B cell (primary cell): ENCODE data around the gene BBS2. TPM values are rescaled to one million over a fixed set of nuclear protein-coding genes. Genes with fewer than 3 reads are reported as not detected.
"Not testable (repeated sequence)": the region's sequence is repeated elsewhere in the genome, so short reads cannot be mapped to it uniquely, and the experiment has no call there.

Experiments
- ATAC-seq: fragments of 200-7000 bp; cut with Tn5 transposase; one replicate; pipeline ENCODE4 v1.10.0; 2021; ENCODE audit warnings: low read depth, mild to moderate bottlenecking, moderate number of reproducible peaks, moderate library complexity
- CTCF ChIA-PET: fragments of 350-600 bp; sonication (Branson Sonifier 250); formaldehyde crosslinking; loops from one replicate; lab custom pipeline; 2021; ENCODE audit warnings: antibody characterized with exemption, inconsistent platforms; lab: Charles Lee
- POLR2A ChIA-PET: fragments of 350-600 bp; sonication (Branson Sonifier 250); formaldehyde crosslinking; loops from one replicate; lab custom pipeline; 2021; ENCODE audit warnings: antibody characterized with exemption; lab: Charles Lee
- DNase-seq: peaks from one replicate; pipeline ENCODE4 v3.0.0; 2013
- H2AFZ ChIP-seq: 2 replicates; pipeline ENCODE4 v1.6.1; 2012; ENCODE audit warnings: mild to moderate bottlenecking, low read depth, low read length; ENCODE audit not compliant: insufficient read depth, poor library complexity, severe bottlenecking
- H3K27ac ChIP-seq, 2 donors: 1 replicate in 1 of 2; 2 replicates in 1 of 2; pipeline ENCODE4 v1.5.1; 2012 to 2013; ENCODE audit warnings: low read length in 2 of 2, mild to moderate bottlenecking in 2 of 2, moderate library complexity in 1 of 2
- H3K27me3 ChIP-seq, 4 experiments: fragments of 200-600 bp in 1 of 4; sonication (generic) in 1 of 4; replicated peaks in 1 of 4; 1 replicate in 2 of 4; 2 replicates in 2 of 4; pipeline versions ENCODE4 v1.6.1 to v1.7.0; 2013 to 2016; ENCODE audit warnings: low read length in 3 of 4, mild to moderate bottlenecking in 2 of 4, mixed read lengths in 1 of 4, moderate library complexity in 1 of 4; ENCODE audit not compliant: insufficient read depth in 4 of 4, control insufficient read depth in 3 of 4; ENCODE audit errors: control extremely low read depth in 1 of 4
- H3K36me3 ChIP-seq, 2 experiments: replicated peaks in 1 of 2; 1 replicate in 1 of 2; 2 replicates in 1 of 2; pipeline versions ENCODE4 v1.6.1 to v1.7.1; 2013; ENCODE audit warnings: low read length in 1 of 2; ENCODE audit not compliant: insufficient read depth in 2 of 2, control insufficient read depth in 1 of 2; ENCODE audit errors: control extremely low read depth in 1 of 2, extremely low read depth in 1 of 2
- H3K4me1 ChIP-seq, 2 donors: fragments of 200-600 bp in 1 of 2; sonication (generic) in 1 of 2; 1 replicate in 1 of 2; 2 replicates in 1 of 2; pipeline versions ENCODE4 v1.5.1 to v1.6.1; 2013 to 2017; ENCODE audit warnings: low read length in 2 of 2; ENCODE audit not compliant: control insufficient read depth in 2 of 2, insufficient read depth in 2 of 2
- H3K4me2 ChIP-seq: replicated peaks from 2 replicates; pipeline ENCODE3; 2012; ENCODE audit warnings: mild to moderate bottlenecking, low read depth, low read length; ENCODE audit not compliant: poor library complexity, severe bottlenecking
- H3K4me3 ChIP-seq, 5 experiments: fragments of 200-600 bp in 1 of 5; sonication (generic) in 1 of 5; 1 replicate in 3 of 5; 2 replicates in 2 of 5; pipeline versions ENCODE4 v1.5.1 to v1.7.0; 2011 to 2016; ENCODE audit warnings: low read length in 4 of 5, mild to moderate bottlenecking in 4 of 5, low read depth in 2 of 5, control low read depth in 1 of 5, moderate library complexity in 1 of 5; ENCODE audit not compliant: insufficient read depth in 1 of 5; ENCODE audit errors: control extremely low read depth in 1 of 5, extremely low read depth in 1 of 5
- H3K79me2 ChIP-seq: fragments of 200-600 bp; sonication (generic); one replicate; pipeline ENCODE4 v1.6.0; 2016; ENCODE audit warnings: low read length; ENCODE audit not compliant: control insufficient read depth, insufficient read depth
- H3K9ac ChIP-seq: fragments of 200-600 bp; sonication (generic); 2 replicates; pipeline ENCODE4 v1.6.1; 2017; ENCODE audit warnings: mild to moderate bottlenecking, low read length, moderate library complexity
- H3K9me3 ChIP-seq, 3 donors: one replicate each; pipeline versions ENCODE4 v1.6.1 to v1.7.1; 2013; ENCODE audit warnings: low read length in 2 of 3; ENCODE audit not compliant: control insufficient read depth in 2 of 3, insufficient read depth in 1 of 3; ENCODE audit errors: control extremely low read depth in 1 of 3
- H4K20me1 ChIP-seq: 2 replicates; pipeline ENCODE4 v1.6.0; 2012; ENCODE audit warnings: mild to moderate bottlenecking, low read length; ENCODE audit not compliant: insufficient read depth, control insufficient read depth, poor library complexity, severe bottlenecking
- H3K27ac Mint-ChIP-seq: one replicate; pipeline ENCODE4 v1.8.0; 2021; ENCODE audit warnings: mixed read lengths
- H3K27me3 Mint-ChIP-seq: one replicate; pipeline ENCODE4 v1.8.0; 2021; ENCODE audit warnings: mixed read lengths
- H3K4me1 Mint-ChIP-seq: one replicate; pipeline ENCODE4 v1.8.0; 2021; ENCODE audit warnings: mixed read lengths
- H3K4me3 Mint-ChIP-seq: one replicate; pipeline ENCODE4 v1.8.0; 2021; ENCODE audit warnings: mixed read lengths
- H3K9me3 Mint-ChIP-seq: one replicate; pipeline ENCODE4 v1.8.0; 2022; ENCODE audit warnings: mixed read lengths; ENCODE audit not compliant: insufficient read depth
- CTCF ChIP-seq: fragments of 200-600 bp; IDR thresholded peaks from one replicate; pipeline ENCODE4 v1.8.0; 2022; ENCODE audit warnings: antibody characterized with exemption, mild to moderate bottlenecking
- EZH2 ChIP-seq: IDR thresholded peaks from 2 replicates; pipeline ENCODE4 v1.6.1; 2012; ENCODE audit warnings: borderline replicate concordance, low read depth, mild to moderate bottlenecking, moderate library complexity, low read length; ENCODE audit not compliant: insufficient read depth, poor library complexity, severe bottlenecking
- WGBS: methylation state at CpG from one replicate; pipeline ENCODE4 v1.1.5; 2013; ENCODE audit warnings: missing lambda C conversion rate; ENCODE audit not compliant: insufficient coverage; 5-methylcytosine and 5-hydroxymethylcytosine counted together
- intact Hi-C: fragments of 100-400 bp; cut with micrococcal nuclease; formaldehyde crosslinking; loops from one replicate; pipeline ENCODE4 v1.10.0; 2022
- polyA plus RNA-seq: library from polyadenylated mRNA; depleted of rRNA; stranded (reverse); fragments of >200 nt; gene quantifications from 2 replicates; pipeline ENCODE4 v1.2.3, GENCODE V29; 2012
- total RNA-seq, 2 donors: library from RNA; stranded (reverse); fragments of 120-200 nt in 1 of 2; gene quantifications; 1 replicate in 1 of 2; 2 replicates in 1 of 2; pipeline versions ENCODE4 v1.2.3 to v1.2.4, GENCODE V29; 2013 to 2022

BBS2 gene
- total and polyA plus RNA-seq, 2 donors (not counting 1 experiment from before 2014, with no cell fraction given) = 49.4 to 63.4 TPM

- Histone ChIP-seq H3K27me3 (no peaks in the 10 kb centered on the region), H3K9ac (no peak overlapping the region), H3K4me1 (peaks cover 3% of the 10 kb centered on the region in 2 donors), H3K27ac (no peak overlapping the region), H4K20me1 (no peaks in the 10 kb centered on the region), H3K9me3 (no peaks in the 10 kb centered on the region), H3K36me3 (peaks cover 4 to 33% of the 10 kb centered on the region in 2 experiments), H3K4me3 (no peak overlapping the region), H3K4me2 (no peak overlapping the region), H2AFZ (no peak overlapping the region), H3K79me2 (no peaks in the 10 kb centered on the region)
- Mint-ChIP-seq H3K9me3 (no peaks in the 10 kb centered on the region), H3K27ac (no peak overlapping the region), H3K27me3 (no peaks in the 10 kb centered on the region), H3K4me1 (peaks cover 11% of the 10 kb centered on the region), H3K4me3 (no peak overlapping the region)
- 100% methylated on average over 1 of the region's 2 CpGs for WGBS
- TF ChIP-seq CTCF (no peak), EZH2 (no peak)
- CTCF ChIA-PET = no interaction called here
- no peak for ATAC-seq
- POLR2A ChIA-PET = no interaction called here
- intact Hi-C loops = no loop called here
- no peak for DNase-seq
These were observed 26.7 kb downstream of the BBS2 start for GRCh38 chr16:56493126-56493525.

- Histone ChIP-seq H3K79me2 (no peaks in the 10 kb centered on the region), H2AFZ (no peak overlapping the region), H3K4me3 (no peak overlapping the region), H3K9ac (no peak overlapping the region), H3K27me3 (no peaks in the 10 kb centered on the region), H3K4me2 (peak overlapping the region; percentile 14), H4K20me1 (no peaks in the 10 kb centered on the region), H3K9me3 (no peaks in the 10 kb centered on the region), H3K4me1 (peaks cover 3% of the 10 kb centered on the region in 2 donors), H3K27ac (no peak overlapping the region), H3K36me3 (peaks cover 2 to 19% of the 10 kb centered on the region in 2 experiments)
- H3K27ac Mint-ChIP-seq = no peak overlapping the region
- 20% methylated on average over 2 of the region's 4 CpGs for WGBS
- ATAC-seq (no peak), DNase-seq (no peak)
- peaks cover 11% of the 10 kb centered on the region for H3K4me1 Mint-ChIP-seq
- TF ChIP-seq EZH2 = no peak
- TF ChIP-seq CTCF = no peak
- CTCF ChIA-PET = interaction anchor here (0.6 kb wide), 2 partner anchors 90 to 1180 kb away, joined by 3 read pairs; no protein-coding TSS in a partner anchor
- intact Hi-C loops = no loop called here
- POLR2A ChIA-PET = no interaction called here
- H3K9me3 Mint-ChIP-seq = no peaks in the 10 kb centered on the region
- no peaks in the 10 kb centered on the region for H3K27me3 Mint-ChIP-seq
- no peak overlapping the region for H3K4me3 Mint-ChIP-seq
These were observed 28.1 kb downstream of the BBS2 start for GRCh38 chr16:56491657-56492261.

GRCh38 chr16:56488868-56489267 is 31.0 kb downstream of the BBS2 start:
- H3K4me1 ChIP-seq, POLR2A ChIA-PET, ATAC-seq, H3K27ac ChIP-seq, H3K9me3 ChIP-seq, H3K27ac Mint-ChIP-seq, H3K4me2 ChIP-seq, DNase-seq, H3K9ac ChIP-seq, H4K20me1 ChIP-seq, CTCF ChIA-PET, H3K9me3 Mint-ChIP-seq, H3K79me2 ChIP-seq, H3K4me3 ChIP-seq, H3K27me3 Mint-ChIP-seq, H2AFZ ChIP-seq, intact Hi-C loops, H3K27me3 ChIP-seq, H3K4me3 Mint-ChIP-seq: not testable (repeated sequence)
- peaks cover 1 to 23% of the 10 kb centered on the region in 2 experiments for H3K36me3 ChIP-seq
- H3K4me1 Mint-ChIP-seq = peaks cover 11% of the 10 kb centered on the region
- WGBS = no CpG with 5 or more reads among the region's 1 CpG
